ENCODE measurements around the gene CHI3L1.

CHI3L1 gene

GRCh38 chr1:203187689-203188264, 1.3 kb upstream of the CHI3L1 start:
- no peaks in the 10 kb centered on the region for H3K79me2 ChIP-seq (ENCODE audit: insufficient read depth, low read length)
- no peak overlapping the region for H3K4me2 ChIP-seq (ENCODE audit: low read depth, low read length, poor library complexity, severe bottlenecking)
- H3K27me3 ChIP-seq (ENCODE audit: low read length) = no peaks in the 10 kb centered on the region
- no peak overlapping the region for H2AFZ ChIP-seq (ENCODE audit: low read depth, low read length, severe bottlenecking)
- no peaks in the 10 kb centered on the region for H3K36me3 ChIP-seq (ENCODE audit: low read length)
- TF ChIP-seq EZH2phosphoT487 (conservative IDR thresholded peaks at IDR 0.05; ENCODE audit: low read length) = no peak
- TF ChIP-seq, protein P1, sequence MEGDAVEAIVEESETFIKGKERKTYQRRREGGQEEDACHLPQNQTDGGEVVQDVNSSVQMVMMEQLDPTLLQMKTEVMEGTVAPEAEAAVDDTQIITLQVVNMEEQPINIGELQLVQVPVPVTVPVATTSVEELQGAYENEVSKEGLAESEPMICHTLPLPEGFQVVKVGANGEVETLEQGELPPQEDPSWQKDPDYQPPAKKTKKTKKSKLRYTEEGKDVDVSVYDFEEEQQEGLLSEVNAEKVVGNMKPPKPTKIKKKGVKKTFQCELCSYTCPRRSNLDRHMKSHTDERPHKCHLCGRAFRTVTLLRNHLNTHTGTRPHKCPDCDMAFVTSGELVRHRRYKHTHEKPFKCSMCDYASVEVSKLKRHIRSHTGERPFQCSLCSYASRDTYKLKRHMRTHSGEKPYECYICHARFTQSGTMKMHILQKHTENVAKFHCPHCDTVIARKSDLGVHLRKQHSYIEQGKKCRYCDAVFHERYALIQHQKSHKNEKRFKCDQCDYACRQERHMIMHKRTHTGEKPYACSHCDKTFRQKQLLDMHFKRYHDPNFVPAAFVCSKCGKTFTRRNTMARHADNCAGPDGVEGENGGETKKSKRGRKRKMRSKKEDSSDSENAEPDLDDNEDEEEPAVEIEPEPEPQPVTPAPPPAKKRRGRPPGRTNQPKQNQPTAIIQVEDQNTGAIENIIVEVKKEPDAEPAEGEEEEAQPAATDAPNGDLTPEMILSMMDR (IDR thresholded peaks at IDR 0.05; ENCODE audit: insufficient read depth, low read length, poor library complexity, severe bottlenecking) = no peak
- no peaks in the 10 kb centered on the region for H3F3A ChIP-seq (ENCODE audit: insufficient read depth)
- no peak overlapping the region for H3K9ac ChIP-seq (ENCODE audit: low read length)
- H3K9me3 ChIP-seq (ENCODE audit: insufficient read depth, low read length) = no peaks in the 10 kb centered on the region
- no peaks in the 10 kb centered on the region for H4K20me1 ChIP-seq (ENCODE audit: low read depth, low read length)
- no peak overlapping the region for H3K4me3 ChIP-seq (ENCODE audit: insufficient read depth, low read length, poor library complexity, severe bottlenecking)
- no peaks in the 10 kb centered on the region for H3K9me2 ChIP-seq (replicated peaks; ENCODE audit: insufficient read depth, low read length)
- no peak overlapping the region for H3K27ac ChIP-seq (ENCODE audit: low read depth, low read length)

- Histone ChIP-seq H3F3A (ENCODE audit: insufficient read depth) (no peaks in the 10 kb centered on the region), H3K9me3 (ENCODE audit: insufficient read depth, low read length) (no peaks in the 10 kb centered on the region), H3K4me2 (ENCODE audit: low read depth, low read length, poor library complexity, severe bottlenecking) (no peak overlapping the region), H3K9ac (ENCODE audit: low read length) (no peak overlapping the region), H3K79me2 (ENCODE audit: insufficient read depth, low read length) (no peaks in the 10 kb centered on the region), H3K27ac (ENCODE audit: low read depth, low read length) (no peak overlapping the region), H4K20me1 (ENCODE audit: low read depth, low read length) (no peaks in the 10 kb centered on the region), H3K27me3 (ENCODE audit: low read length) (no peaks in the 10 kb centered on the region), H3K36me3 (ENCODE audit: low read length) (no peaks in the 10 kb centered on the region), H2AFZ (ENCODE audit: low read depth, low read length, severe bottlenecking) (no peak overlapping the region), H3K9me2 (replicated peaks; ENCODE audit: insufficient read depth, low read length) (no peaks in the 10 kb centered on the region), H3K4me3 (ENCODE audit: insufficient read depth, low read length, poor library complexity, severe bottlenecking) (no peak overlapping the region)
- no peak for TF ChIP-seq EZH2phosphoT487 (conservative IDR thresholded peaks at IDR 0.05; ENCODE audit: low read length)
- TF ChIP-seq, protein P1 (IDR thresholded peaks at IDR 0.05; ENCODE audit: insufficient read depth, low read length, poor library complexity, severe bottlenecking) = no peak
Observed at GRCh38 chr1:203187304-203187685, 791 bp upstream of the CHI3L1 start.

DNA sequence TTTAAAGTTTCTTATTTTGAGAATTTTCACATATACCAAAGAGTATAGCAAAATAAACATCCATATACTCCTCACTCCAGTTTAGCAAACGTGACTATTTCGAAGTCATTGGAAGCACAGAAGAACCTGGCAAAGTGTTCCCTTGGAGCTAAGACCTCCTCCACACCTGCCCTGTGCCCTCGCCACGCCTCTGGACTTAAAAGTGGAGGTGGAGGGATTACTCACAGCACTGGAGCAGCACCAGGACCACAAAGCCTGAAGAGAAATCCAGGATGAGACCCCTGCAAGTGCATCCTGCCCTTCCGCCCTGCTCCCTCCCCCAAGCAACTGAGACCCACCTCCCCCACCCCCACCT, 436 bp downstream of the CHI3L1 start:
- no peaks in the 10 kb centered on the region for H3K27me3 ChIP-seq (ENCODE audit: low read length)
- no peak overlapping the region for H3K4me3 ChIP-seq (ENCODE audit: insufficient read depth, low read length, poor library complexity, severe bottlenecking)
- H3K4me2 ChIP-seq (ENCODE audit: low read depth, low read length, poor library complexity, severe bottlenecking) = no peak overlapping the region
- no peak for TF ChIP-seq EZH2phosphoT487 (conservative IDR thresholded peaks at IDR 0.05; ENCODE audit: low read length)
- TF ChIP-seq, protein P1 (IDR thresholded peaks at IDR 0.05; ENCODE audit: insufficient read depth, low read length, poor library complexity, severe bottlenecking) = no peak
- H3F3A ChIP-seq (ENCODE audit: insufficient read depth) = no peaks in the 10 kb centered on the region
- H3K9ac ChIP-seq (ENCODE audit: low read length) = no peak overlapping the region
- no peak overlapping the region for H3K27ac ChIP-seq (ENCODE audit: low read depth, low read length)
- H3K79me2 ChIP-seq (ENCODE audit: insufficient read depth, low read length) = no peaks in the 10 kb centered on the region
- H2AFZ ChIP-seq (ENCODE audit: low read depth, low read length, severe bottlenecking) = no peak overlapping the region
- H3K9me2 ChIP-seq (replicated peaks; ENCODE audit: insufficient read depth, low read length) = no peaks in the 10 kb centered on the region
- H3K9me3 ChIP-seq (ENCODE audit: insufficient read depth, low read length) = no peaks in the 10 kb centered on the region
- no peaks in the 10 kb centered on the region for H4K20me1 ChIP-seq (ENCODE audit: low read depth, low read length)
- H3K36me3 ChIP-seq (ENCODE audit: low read length) = no peaks in the 10 kb centered on the region

Data from SU-DHL-6 (cell line).